Mesenchymal stem cell (in vitro differentiated cells and primary cell): ENCODE measurements around the gene ACTR5.

Source experiments
- DNase-seq: peaks from one replicate; pipeline ENCODE4 v3.0.0-alpha.2; 2013
- H2AFZ ChIP-seq: one replicate; pipeline ENCODE4 v1.6.1; 2013; ENCODE audit warnings: low read depth, mild to moderate bottlenecking, control low read depth, inconsistent platforms, low read length, moderate library complexity
- H2AK5ac ChIP-seq: 2 replicates; pipeline ENCODE4 v1.6.1; 2013; ENCODE audit warnings: low read length, moderate library complexity, mild to moderate bottlenecking, inconsistent platforms; ENCODE audit not compliant: severe bottlenecking
- H2BK120ac ChIP-seq: one replicate; pipeline ENCODE4 v1.6.1; 2013; ENCODE audit warnings: low read depth, mild to moderate bottlenecking, inconsistent platforms, low read length, moderate library complexity
- H2BK12ac ChIP-seq, 2 experiments: one replicate each; pipeline ENCODE4 v1.6.1; 2013; ENCODE audit warnings: inconsistent platforms in 2 of 2, low read length in 2 of 2, mild to moderate bottlenecking in 2 of 2, moderate library complexity in 2 of 2, control low read depth in 1 of 2
- H2BK15ac ChIP-seq: one replicate; pipeline ENCODE4 v1.6.1; 2013; ENCODE audit warnings: mild to moderate bottlenecking, low read depth, inconsistent platforms; ENCODE audit not compliant: poor library complexity, severe bottlenecking
- H2BK5ac ChIP-seq: 2 replicates; pipeline ENCODE4 v1.6.1; 2013; ENCODE audit warnings: low read depth, mild to moderate bottlenecking, low read length, control low read depth, inconsistent platforms; ENCODE audit not compliant: poor library complexity, severe bottlenecking
- H3K14ac ChIP-seq, 2 experiments: one replicate each; pipeline ENCODE4 v1.6.1; 2013; ENCODE audit warnings: inconsistent platforms in 2 of 2, low read length in 2 of 2, control low read depth in 1 of 2, mild to moderate bottlenecking in 1 of 2, moderate library complexity in 1 of 2
- H3K18ac ChIP-seq, 2 experiments: one replicate each; pipeline ENCODE4 v1.6.1; 2013; ENCODE audit warnings: inconsistent platforms in 2 of 2, low read length in 2 of 2, control low read depth in 1 of 2, low read depth in 1 of 2, mild to moderate bottlenecking in 1 of 2
- H3K23ac ChIP-seq, 2 experiments: one replicate each; pipeline ENCODE4 v1.6.1; 2013; ENCODE audit warnings: inconsistent platforms in 2 of 2, low read length in 2 of 2, mild to moderate bottlenecking in 2 of 2, moderate library complexity in 2 of 2, control low read depth in 1 of 2
- H3K27ac ChIP-seq: 2 replicates; pipeline ENCODE4 v1.5.1; 2013; ENCODE audit warnings: mild to moderate bottlenecking, moderate library complexity, low read length, control low read depth, inconsistent platforms; ENCODE audit not compliant: poor library complexity, severe bottlenecking
- H3K27me3 ChIP-seq, 2 experiments: 2 replicates each; pipeline versions ENCODE4 v1.6.1 to v1.7.0; 2013; ENCODE audit warnings: low read length in 2 of 2, mild to moderate bottlenecking in 2 of 2, moderate library complexity in 2 of 2, control low read depth in 1 of 2, inconsistent platforms in 1 of 2; ENCODE audit not compliant: control insufficient read depth in 1 of 2, insufficient read depth in 1 of 2
- H3K36me3 ChIP-seq, 2 experiments: 2 replicates each; pipeline versions ENCODE4 v1.6.1 to v1.7.0; 2013; ENCODE audit warnings: low read length in 2 of 2, control low read depth in 1 of 2, inconsistent platforms in 1 of 2, low read depth in 1 of 2, mild to moderate bottlenecking in 1 of 2; ENCODE audit not compliant: insufficient read depth in 2 of 2, control insufficient read depth in 1 of 2
- H3K4ac ChIP-seq, 2 experiments: one replicate each; pipeline ENCODE4 v1.6.1; 2013; ENCODE audit warnings: inconsistent platforms in 2 of 2, low read length in 2 of 2, mild to moderate bottlenecking in 2 of 2, moderate library complexity in 2 of 2, control low read depth in 1 of 2, low read depth in 1 of 2
- H3K4me1 ChIP-seq: 2 replicates; pipeline ENCODE4 v1.6.1; 2013; ENCODE audit warnings: low read depth, low read length, control low read depth; ENCODE audit not compliant: control insufficient read depth, insufficient read depth
- H3K4me2 ChIP-seq: 2 replicates; pipeline ENCODE4 v1.6.1; 2013; ENCODE audit warnings: low read length, mild to moderate bottlenecking, inconsistent platforms; ENCODE audit not compliant: poor library complexity, severe bottlenecking
- H3K4me3 ChIP-seq, 2 experiments: 2 replicates each; pipeline versions ENCODE4 v1.5.1 to v1.7.0; 2013; ENCODE audit warnings: low read length in 2 of 2, mild to moderate bottlenecking in 2 of 2, control low read depth in 1 of 2, low read depth in 1 of 2; ENCODE audit not compliant: insufficient read depth in 1 of 2
- H3K79me1 ChIP-seq: replicated peaks from 2 replicates; pipeline ENCODE4 v1.6.1; 2013; ENCODE audit warnings: mild to moderate bottlenecking, control low read depth, low read length, inconsistent platforms; ENCODE audit not compliant: poor library complexity, severe bottlenecking
- H3K9ac ChIP-seq: 2 replicates; pipeline ENCODE4 v1.7.0; 2013; ENCODE audit warnings: mild to moderate bottlenecking, low read length, moderate library complexity
- H3K9me3 ChIP-seq: 2 replicates; pipeline ENCODE4 v1.7.0; 2013; ENCODE audit warnings: mild to moderate bottlenecking, low read length; ENCODE audit not compliant: control insufficient read depth
- H4K8ac ChIP-seq: one replicate; pipeline ENCODE4 v1.6.1; 2013; ENCODE audit warnings: inconsistent platforms, mild to moderate bottlenecking, low read length, moderate library complexity
- H4K91ac ChIP-seq: one replicate; pipeline ENCODE4 v1.6.1; 2013; ENCODE audit warnings: mild to moderate bottlenecking, low read length, inconsistent platforms
- WGBS: methylation state at CpG from one replicate; pipeline ENCODE4 v1.1.7; 2013; ENCODE audit warnings: mixed read lengths; 5-methylcytosine and 5-hydroxymethylcytosine counted together

The ACTR5 gene

DNA sequence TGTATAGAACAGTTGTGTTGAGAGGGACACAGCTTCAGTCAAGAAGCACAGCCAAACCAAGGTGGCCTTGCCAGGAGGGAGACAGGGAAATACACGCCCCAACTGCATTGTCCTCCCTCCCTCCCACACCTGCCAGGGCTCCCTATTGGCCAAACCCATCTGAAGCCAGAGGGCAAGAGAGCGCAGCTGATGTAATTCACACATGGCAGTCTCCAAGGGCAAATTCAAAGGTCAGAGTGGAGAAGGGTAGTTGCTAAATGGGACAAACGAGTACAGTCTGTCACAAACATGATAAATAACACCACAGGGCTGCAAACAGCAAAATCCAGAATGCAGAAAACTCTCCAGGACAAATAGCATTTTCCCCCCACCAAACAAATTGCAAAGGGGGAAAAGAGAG lies 34.0 kb downstream of the ACTR5 start:
- WGBS: 83% methylated on average over 2 of the region's 3 CpGs
- H3K14ac ChIP-seq: no peak overlapping the region

DNA sequence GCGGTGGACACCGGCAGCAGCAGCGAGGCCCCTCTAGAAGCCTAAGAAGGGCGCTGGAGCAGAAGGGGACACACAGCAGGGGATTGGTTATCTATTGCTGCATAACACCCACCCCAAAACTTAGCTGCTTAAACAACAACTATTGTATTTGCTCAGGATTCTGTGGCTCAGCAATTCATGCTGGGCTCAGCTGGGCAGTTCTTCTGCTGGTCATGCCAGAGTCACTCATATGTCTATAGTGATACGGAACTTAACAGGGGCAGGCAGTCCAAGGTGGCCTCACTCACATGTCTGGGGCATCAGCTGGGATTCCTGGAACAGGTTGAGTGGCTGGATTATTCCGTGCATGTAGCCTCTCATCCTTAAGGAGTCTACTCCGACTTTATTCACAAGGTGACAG lies 39.6 kb downstream of the ACTR5 start:
- H2AK5ac ChIP-seq: no peak overlapping the region
- H3K4me3 ChIP-seq: peak overlapping the region in 1 of 2 experiments; percentile 3
- peaks cover 7% of the 10 kb centered on the region for H3K9me3 ChIP-seq
- no peak overlapping the region for H3K27ac ChIP-seq
- no peaks in the 10 kb centered on the region for H3K27me3 ChIP-seq
- 96% methylated on average over 7 of the region's 7 CpGs for WGBS
- no peak overlapping the region for H2BK12ac ChIP-seq
- no peak overlapping the region for H4K91ac ChIP-seq
- no peaks in the 10 kb centered on the region for H3K4me1 ChIP-seq
- H4K8ac ChIP-seq: no peak overlapping the region
- H3K4me2 ChIP-seq: no peak overlapping the region
- H2BK120ac ChIP-seq: no peak overlapping the region
- no peak overlapping the region for H2AFZ ChIP-seq
- no peaks in the 10 kb centered on the region for H3K79me1 ChIP-seq
- H3K4ac ChIP-seq: no peak overlapping the region
- no peaks in the 10 kb centered on the region for H3K36me3 ChIP-seq
- H2BK5ac ChIP-seq: no peak overlapping the region
- no peak overlapping the region for H3K18ac ChIP-seq
- no peak overlapping the region for H3K23ac ChIP-seq
- no peak overlapping the region for H3K9ac ChIP-seq
- DNase-seq: no peak
- H3K14ac ChIP-seq: no peak overlapping the region
- H2BK15ac ChIP-seq: no peak overlapping the region

More for the DNA sequence above, 34.0 kb downstream of the ACTR5 start:
- H2BK120ac ChIP-seq: no peak overlapping the region
- H2AK5ac ChIP-seq: no peak overlapping the region
- no peak overlapping the region for H3K9ac ChIP-seq
- H3K18ac ChIP-seq: no peak overlapping the region
- no peak overlapping the region for H2BK5ac ChIP-seq
- H3K27ac ChIP-seq: no peak overlapping the region
- H3K36me3 ChIP-seq: no peaks in the 10 kb centered on the region
- H3K4me3 ChIP-seq: no peak overlapping the region
- no peaks in the 10 kb centered on the region for H3K27me3 ChIP-seq
- no peak overlapping the region for H3K23ac ChIP-seq
- DNase-seq: no peak
- no peaks in the 10 kb centered on the region for H3K79me1 ChIP-seq
- no peak overlapping the region for H3K4ac ChIP-seq
- H4K91ac ChIP-seq: no peak overlapping the region
- H4K8ac ChIP-seq: no peak overlapping the region
- no peaks in the 10 kb centered on the region for H3K9me3 ChIP-seq
- H2BK15ac ChIP-seq: no peak overlapping the region
- no peak overlapping the region for H3K4me2 ChIP-seq
- H3K4me1 ChIP-seq: peaks cover 6% of the 10 kb centered on the region
- H2AFZ ChIP-seq: no peak overlapping the region
- no peak overlapping the region for H2BK12ac ChIP-seq

- Histone ChIP-seq H2BK15ac (no peak overlapping the region), H3K4ac (no peak overlapping the region), H3K18ac (no peak overlapping the region), H3K14ac (no peak overlapping the region), H4K8ac (no peak overlapping the region), H3K9ac (no peak overlapping the region), H3K27ac (no peak overlapping the region), H3K79me1 (no peaks in the 10 kb centered on the region), H3K4me3 (no peak overlapping the region), H2AK5ac (no peak overlapping the region), H3K4me2 (no peak overlapping the region), H3K4me1 (no peaks in the 10 kb centered on the region), H3K23ac (no peak overlapping the region), H4K91ac (no peak overlapping the region), H3K9me3 (peaks cover 7% of the 10 kb centered on the region), H2AFZ (no peak overlapping the region), H2BK5ac (no peak overlapping the region), H3K27me3 (peaks cover 6 to 9% of the 10 kb centered on the region in 2 experiments), H2BK120ac (no peak overlapping the region), H2BK12ac (no peak overlapping the region), H3K36me3 (no peaks in the 10 kb centered on the region)
- 90% methylated on average over 5 of the region's 7 CpGs for WGBS
- peak; percentile 12 for DNase-seq
Observed at GRCh38 chr20:38789503-38790199, 41.4 kb downstream of the ACTR5 start.

- H2AK5ac ChIP-seq: no peak overlapping the region
- H2BK120ac ChIP-seq: no peak overlapping the region
- H3K4ac ChIP-seq: no peak overlapping the region
- no peak overlapping the region for H3K23ac ChIP-seq
- H3K4me3 ChIP-seq: no peak overlapping the region
- no peaks in the 10 kb centered on the region for H3K36me3 ChIP-seq
- no peaks in the 10 kb centered on the region for H3K79me1 ChIP-seq
- H3K27me3 ChIP-seq: peaks cover 6 to 12% of the 10 kb centered on the region in 2 experiments
- no peak overlapping the region for H2BK5ac ChIP-seq
- H3K14ac ChIP-seq: no peak overlapping the region
- no peak overlapping the region for H3K9ac ChIP-seq
- H2AFZ ChIP-seq: no peak overlapping the region
- 46% methylated on average over 11 of the region's 16 CpGs for WGBS
- H4K8ac ChIP-seq: no peak overlapping the region
- H3K4me2 ChIP-seq: no peak overlapping the region
- H4K91ac ChIP-seq: no peak overlapping the region
- peak; percentile 9 for DNase-seq
- H2BK15ac ChIP-seq: no peak overlapping the region
- no peak overlapping the region for H2BK12ac ChIP-seq
- H3K4me1 ChIP-seq: no peaks in the 10 kb centered on the region
- peaks cover 7% of the 10 kb centered on the region for H3K9me3 ChIP-seq
- no peak overlapping the region for H3K18ac ChIP-seq
- H3K27ac ChIP-seq: no peak overlapping the region
Observed at GRCh38 chr20:38790200-38791053, 42.2 kb downstream of the ACTR5 start.
